Ovary (tissue), 3 donors: Measurements from ENCODE around the gene USP2.

ENCODE experiments used
- EP300 ChIP-seq: sonication (generic); formaldehyde crosslinking; IDR thresholded peaks from one replicate; pipeline ENCODE4 v1.6.1; 2017; ENCODE audit warnings: antibody characterized with exemption
- POLR2A ChIP-seq: fragments of 450-650 bp; IDR thresholded peaks from one replicate; pipeline ENCODE4 v1.6.1; 2017; ENCODE audit warnings: antibody characterized with exemption, mild to moderate bottlenecking, moderate library complexity
- TF ChIP-seq, protein P1 (sequence below), 3 donors: fragments of 450-650 bp in 2 of 3; fragments of 200-600 bp in 1 of 3; IDR thresholded peaks; one replicate each; pipeline versions ENCODE4 v1.5.1 to v1.8.0; 2016 to 2022; ENCODE audit warnings: antibody characterized with exemption in 3 of 3, mild to moderate bottlenecking in 1 of 3
- donor health status: DM: no; HTN: no; CAD: no.

DNA sequence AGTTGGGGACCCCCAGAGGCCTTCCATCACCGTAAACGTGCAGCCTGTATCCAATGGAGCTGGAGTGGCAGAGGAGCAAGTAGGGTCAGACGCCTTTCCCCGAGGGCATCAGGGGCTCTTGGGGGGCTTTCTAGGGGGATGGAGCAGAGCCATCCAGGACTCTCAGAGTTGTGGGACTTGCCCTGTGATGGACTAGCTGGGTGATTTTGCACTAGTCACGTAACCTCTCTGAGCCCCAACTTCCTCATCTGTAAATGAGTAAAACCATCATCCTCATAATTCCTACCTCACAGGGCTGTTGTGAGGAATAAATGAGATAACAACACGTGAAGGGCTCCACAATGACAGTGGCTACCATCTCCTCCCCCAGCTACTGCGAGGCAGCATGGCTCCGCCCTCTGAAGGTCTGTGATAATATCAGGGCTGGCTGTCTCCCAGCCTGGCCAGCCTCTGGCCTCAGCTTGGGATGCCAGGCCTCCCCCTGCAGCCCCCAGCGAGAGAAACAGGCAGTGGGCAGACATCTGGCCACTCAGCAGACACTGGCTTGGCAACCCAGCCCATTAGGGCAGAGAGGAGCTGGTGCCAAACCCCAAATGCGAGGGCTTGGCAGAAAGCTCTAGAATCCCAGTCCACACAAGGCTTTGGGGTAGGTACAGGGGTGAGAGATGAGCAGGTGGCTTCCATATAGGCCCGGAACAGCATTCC lies 6.7 kb downstream of the USP2 start:
- TF ChIP-seq POLR2A (no peak), EP300 (no peak)
- TF ChIP-seq, protein P1, sequence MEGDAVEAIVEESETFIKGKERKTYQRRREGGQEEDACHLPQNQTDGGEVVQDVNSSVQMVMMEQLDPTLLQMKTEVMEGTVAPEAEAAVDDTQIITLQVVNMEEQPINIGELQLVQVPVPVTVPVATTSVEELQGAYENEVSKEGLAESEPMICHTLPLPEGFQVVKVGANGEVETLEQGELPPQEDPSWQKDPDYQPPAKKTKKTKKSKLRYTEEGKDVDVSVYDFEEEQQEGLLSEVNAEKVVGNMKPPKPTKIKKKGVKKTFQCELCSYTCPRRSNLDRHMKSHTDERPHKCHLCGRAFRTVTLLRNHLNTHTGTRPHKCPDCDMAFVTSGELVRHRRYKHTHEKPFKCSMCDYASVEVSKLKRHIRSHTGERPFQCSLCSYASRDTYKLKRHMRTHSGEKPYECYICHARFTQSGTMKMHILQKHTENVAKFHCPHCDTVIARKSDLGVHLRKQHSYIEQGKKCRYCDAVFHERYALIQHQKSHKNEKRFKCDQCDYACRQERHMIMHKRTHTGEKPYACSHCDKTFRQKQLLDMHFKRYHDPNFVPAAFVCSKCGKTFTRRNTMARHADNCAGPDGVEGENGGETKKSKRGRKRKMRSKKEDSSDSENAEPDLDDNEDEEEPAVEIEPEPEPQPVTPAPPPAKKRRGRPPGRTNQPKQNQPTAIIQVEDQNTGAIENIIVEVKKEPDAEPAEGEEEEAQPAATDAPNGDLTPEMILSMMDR (IDR thresholded peaks at IDR 0.05): no peak
